ENCODE results near the gene TMEM60.
A peak's percentile ranks its signal among the peaks of the same experiment; 100 is the strongest.

The TMEM60 gene

GRCh38 chr7:77800730-77801129 is 2.5 kb upstream of the TMEM60 start:
- no peak for TF ChIP-seq CTCF (IDR thresholded peaks at IDR 0.05; ENCODE audit: insufficient read depth, low read depth, low read length, missing control alignments)
- no peak for DNase-seq (ENCODE audit: low read depth)
- H3K4me3 ChIP-seq (ENCODE audit: low read length): no peak overlapping the region

GRCh38 chr7:77800158-77800557 is 1.9 kb upstream of the TMEM60 start:
- TF ChIP-seq CTCF (IDR thresholded peaks at IDR 0.05; ENCODE audit: insufficient read depth, low read depth, low read length, missing control alignments): no peak
- DNase-seq (ENCODE audit: low read depth): no peak
- H3K4me3 ChIP-seq (ENCODE audit: low read length): no peak overlapping the region

GRCh38 chr7:77799078-77799964 is 1.1 kb upstream of the TMEM60 start:
- no peak for TF ChIP-seq CTCF (IDR thresholded peaks at IDR 0.05; ENCODE audit: insufficient read depth, low read depth, low read length, missing control alignments)
- peak overlapping the region; percentile 80 for H3K4me3 ChIP-seq (ENCODE audit: low read length)
- peak; percentile 37 for DNase-seq (ENCODE audit: low read depth)

- H3K4me3 ChIP-seq (ENCODE audit: low read length): peak overlapping the region; percentile 93
- no peak for TF ChIP-seq CTCF (IDR thresholded peaks at IDR 0.05; ENCODE audit: insufficient read depth, low read depth, low read length, missing control alignments)
- no peak for DNase-seq (ENCODE audit: low read depth)
These were observed 370 bp downstream of the TMEM60 start for GRCh38 chr7:77797734-77798393.

- no peak for DNase-seq (ENCODE audit: low read depth)
- TF ChIP-seq CTCF (IDR thresholded peaks at IDR 0.05; ENCODE audit: insufficient read depth, low read depth, low read length, missing control alignments): no peak
- peak overlapping the region; percentile 93 for H3K4me3 ChIP-seq (ENCODE audit: low read length)
These were observed 1.3 kb downstream of the TMEM60 start for GRCh38 chr7:77796960-77797359.

GRCh38 chr7:77796109-77796508 is 2.1 kb downstream of the TMEM60 start:
- no peak for DNase-seq (ENCODE audit: low read depth)
- no peak for TF ChIP-seq CTCF (IDR thresholded peaks at IDR 0.05; ENCODE audit: insufficient read depth, low read depth, low read length, missing control alignments)
- no peak overlapping the region for H3K4me3 ChIP-seq (ENCODE audit: low read length)

Data from epithelial cell of esophagus (primary cell).